ENCODE measurements around the gene PEG3.

Gene PEG3

GRCh38 chr19:56832352-56832928, 8.1 kb downstream of the PEG3 start:
- TF ChIP-seq, protein P1, sequence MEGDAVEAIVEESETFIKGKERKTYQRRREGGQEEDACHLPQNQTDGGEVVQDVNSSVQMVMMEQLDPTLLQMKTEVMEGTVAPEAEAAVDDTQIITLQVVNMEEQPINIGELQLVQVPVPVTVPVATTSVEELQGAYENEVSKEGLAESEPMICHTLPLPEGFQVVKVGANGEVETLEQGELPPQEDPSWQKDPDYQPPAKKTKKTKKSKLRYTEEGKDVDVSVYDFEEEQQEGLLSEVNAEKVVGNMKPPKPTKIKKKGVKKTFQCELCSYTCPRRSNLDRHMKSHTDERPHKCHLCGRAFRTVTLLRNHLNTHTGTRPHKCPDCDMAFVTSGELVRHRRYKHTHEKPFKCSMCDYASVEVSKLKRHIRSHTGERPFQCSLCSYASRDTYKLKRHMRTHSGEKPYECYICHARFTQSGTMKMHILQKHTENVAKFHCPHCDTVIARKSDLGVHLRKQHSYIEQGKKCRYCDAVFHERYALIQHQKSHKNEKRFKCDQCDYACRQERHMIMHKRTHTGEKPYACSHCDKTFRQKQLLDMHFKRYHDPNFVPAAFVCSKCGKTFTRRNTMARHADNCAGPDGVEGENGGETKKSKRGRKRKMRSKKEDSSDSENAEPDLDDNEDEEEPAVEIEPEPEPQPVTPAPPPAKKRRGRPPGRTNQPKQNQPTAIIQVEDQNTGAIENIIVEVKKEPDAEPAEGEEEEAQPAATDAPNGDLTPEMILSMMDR (IDR thresholded peaks at IDR 0.05; ENCODE audit: low read depth, low read length, missing control alignments), result no peak
- DNase-seq, result no peak
- Histone ChIP-seq H3K4me3 (ENCODE audit: low read depth, low read length) (no peak overlapping the region), H3K27me3 (replicated peaks) (no peaks in the 10 kb centered on the region), H3K36me3 (replicated peaks) (no peaks in the 10 kb centered on the region), H3K27ac (no peak overlapping the region)
- in situ Hi-C loops (cut with HindIII; ENCODE audit: low pct_ligation_motif_present, low sequenced_read_pairs), result no loop called here

- no peak for DNase-seq
- in situ Hi-C loops (cut with HindIII; ENCODE audit: low pct_ligation_motif_present, low sequenced_read_pairs), result no loop called here
- Histone ChIP-seq H3K27ac (no peak overlapping the region), H3K4me3 (ENCODE audit: low read depth, low read length) (no peak overlapping the region), H3K27me3 (replicated peaks) (no peaks in the 10 kb centered on the region), H3K36me3 (replicated peaks) (no peaks in the 10 kb centered on the region)
- TF ChIP-seq, protein P1 (IDR thresholded peaks at IDR 0.05; ENCODE audit: low read depth, low read length, missing control alignments), result no peak
Observed at GRCh38 chr19:56831255-56831654, 9.3 kb downstream of the PEG3 start.

DNA sequence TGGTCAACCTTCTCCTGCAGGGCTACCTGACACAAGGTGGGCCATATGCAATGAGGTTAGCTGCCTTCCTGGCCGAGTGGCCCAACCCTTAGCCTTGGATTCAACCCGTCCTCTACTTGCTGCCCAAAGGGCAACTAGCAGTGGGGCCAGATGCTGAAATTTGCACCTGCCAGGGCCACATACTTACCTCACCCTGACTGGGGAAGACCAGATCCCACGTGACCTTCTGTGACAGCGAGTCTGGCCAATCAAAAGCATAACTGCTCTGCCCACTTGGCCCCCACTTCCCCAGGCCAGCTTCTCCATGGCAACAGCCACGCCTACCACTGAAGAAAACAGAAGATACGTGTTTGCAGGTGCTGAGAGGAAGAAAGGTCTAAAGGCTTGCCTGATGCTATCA, 10.9 kb downstream of the PEG3 start:
- no peak for DNase-seq
- H3K4me3 ChIP-seq (ENCODE audit: low read depth, low read length), result no peak overlapping the region
- H3K27me3 ChIP-seq (replicated peaks), result no peaks in the 10 kb centered on the region
- TF ChIP-seq, protein P1 (IDR thresholded peaks at IDR 0.05; ENCODE audit: low read depth, low read length, missing control alignments), result no peak
- in situ Hi-C loops (cut with HindIII; ENCODE audit: low pct_ligation_motif_present, low sequenced_read_pairs), result no loop called here
- H3K36me3 ChIP-seq (replicated peaks), result no peaks in the 10 kb centered on the region
- no peak overlapping the region for H3K27ac ChIP-seq

- Histone ChIP-seq H3K36me3 (replicated peaks) (no peaks in the 10 kb centered on the region), H3K4me3 (ENCODE audit: low read depth, low read length) (no peak overlapping the region), H3K27me3 (replicated peaks) (no peaks in the 10 kb centered on the region), H3K27ac (no peak overlapping the region)
- DNase-seq, result no peak
- TF ChIP-seq, protein P1 (IDR thresholded peaks at IDR 0.05; ENCODE audit: low read depth, low read length, missing control alignments), result no peak
- in situ Hi-C loops (cut with HindIII; ENCODE audit: low pct_ligation_motif_present, low sequenced_read_pairs), result no loop called here
Observed at GRCh38 chr19:56827708-56828107, 12.8 kb downstream of the PEG3 start.

DNA sequence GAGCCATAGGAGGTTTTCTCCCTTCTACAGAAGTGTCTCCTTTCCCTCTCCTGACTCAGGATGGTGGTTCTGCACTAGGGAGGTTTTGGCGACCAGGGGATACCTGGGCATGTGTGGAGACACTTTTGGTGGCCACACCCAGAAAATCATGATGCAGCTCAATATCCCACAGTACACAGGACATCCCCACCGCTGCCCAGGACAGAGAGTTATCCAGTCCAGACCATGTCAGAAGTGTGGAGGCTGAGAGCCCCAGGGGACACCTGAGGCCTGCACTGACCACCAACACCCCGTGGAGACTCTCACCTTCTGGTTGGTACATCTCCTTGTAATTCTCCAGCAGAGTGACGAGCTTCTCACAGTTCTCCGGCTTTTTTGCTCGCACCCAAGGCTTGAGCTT, 16.6 kb downstream of the PEG3 start:
- in situ Hi-C loops (cut with HindIII; ENCODE audit: low pct_ligation_motif_present, low sequenced_read_pairs), result no loop called here
- Histone ChIP-seq H3K4me3 (ENCODE audit: low read depth, low read length) (no peak overlapping the region), H3K27me3 (replicated peaks) (no peaks in the 10 kb centered on the region), H3K27ac (no peak overlapping the region), H3K36me3 (replicated peaks) (no peaks in the 10 kb centered on the region)
- no peak for DNase-seq
- TF ChIP-seq, protein P1 (IDR thresholded peaks at IDR 0.05; ENCODE audit: low read depth, low read length, missing control alignments), result no peak

GRCh38 chr19:56823417-56823816, 17.1 kb downstream of the PEG3 start:
- Histone ChIP-seq H3K27ac (no peak overlapping the region), H3K4me3 (ENCODE audit: low read depth, low read length) (no peak overlapping the region), H3K36me3 (replicated peaks) (no peaks in the 10 kb centered on the region), H3K27me3 (replicated peaks) (no peaks in the 10 kb centered on the region)
- TF ChIP-seq, protein P1 (IDR thresholded peaks at IDR 0.05; ENCODE audit: low read depth, low read length, missing control alignments), result no peak
- in situ Hi-C loops (cut with HindIII; ENCODE audit: low pct_ligation_motif_present, low sequenced_read_pairs), result no loop called here
- DNase-seq, result no peak
